K562 (cell line): ENCODE results near the gene CNPY3. TPM values are rescaled to one million over a fixed set of nuclear protein-coding genes. Genes with fewer than 3 reads are reported as not detected.

ENCODE experiments used
- DNMT1 ChIP-seq: fragments of 450-650 bp; IDR thresholded peaks from 2 replicates; pipeline ENCODE4 v1.6.1; 2016; ENCODE audit warnings: antibody characterized with exemption, mild to moderate bottlenecking
- E2F3 ChIP-seq: fragments of 250-450 bp; sonication (Bioruptor Pico); IDR thresholded peaks from 2 replicates; pipeline ENCODE4 v1.4.0; 2020; ENCODE audit warnings: mild to moderate bottlenecking
- MECOM ChIP-seq: fragments of 250-450 bp; sonication (Bioruptor Pico); IDR thresholded peaks from 2 replicates; pipeline ENCODE4 v1.8.0; 2022; ENCODE audit warnings: inconsistent platforms
- NONO ChIP-seq, 2 experiments: fragments of 200-400 bp in 1 of 2; fragments of 450-650 bp in 1 of 2; formaldehyde crosslinking in 1 of 2; IDR thresholded peaks; 2 replicates each; pipeline ENCODE4 v1.6.1; 2017; ENCODE audit warnings: low read depth in 2 of 2, mild to moderate bottlenecking in 2 of 2, moderate library complexity in 2 of 2, low read length in 1 of 2
- PRMT5 ChIP-seq: sonication (generic); formaldehyde crosslinking; IDR thresholded peaks from 2 replicates; pipeline ENCODE4 v1.5.0; 2020; ENCODE audit warnings: missing genetic modification reagents
- RBBP5 ChIP-seq: fragments of 200-600 bp; sonication (generic); IDR thresholded peaks from 2 replicates; pipeline ENCODE4 v1.6.1; 2012; ENCODE audit warnings: borderline replicate concordance, mild to moderate bottlenecking, low read length, control low read depth, inconsistent platforms; ENCODE audit not compliant: insufficient read depth, poor library complexity, severe bottlenecking
- YY1 ChIP-seq, 3 experiments: IDR thresholded peaks; 2 replicates each; pipeline ENCODE4 v1.6.1; 2011; ENCODE audit warnings: low read length in 2 of 3, mild to moderate bottlenecking in 2 of 3, moderate library complexity in 2 of 3, borderline replicate concordance in 1 of 3, control low read depth in 1 of 3, low read depth in 1 of 3; ENCODE audit not compliant: insufficient read depth in 3 of 3, insufficient replicate concordance in 2 of 3, control insufficient read depth in 1 of 3, insufficient read length in 1 of 3; ENCODE audit errors: extremely low read depth in 1 of 3
- ZNF133 ChIP-seq: fragments of 250-450 bp; sonication (Bioruptor Pico); IDR thresholded peaks from 2 replicates; pipeline ENCODE4 v1.4.0; 2020; ENCODE audit warnings: mild to moderate bottlenecking
- ZNF282 ChIP-seq: sonication (generic); formaldehyde crosslinking; IDR thresholded peaks from 2 replicates; pipeline ENCODE4 v1.8.1; 2023; ENCODE audit warnings: missing genetic modification reagents
- ZNF316 ChIP-seq: fragments of 450-650 bp; IDR thresholded peaks from 2 replicates; pipeline ENCODE4 v1.6.1; 2016
- ZNF57 ChIP-seq: fragments of 450-650 bp; formaldehyde crosslinking; IDR thresholded peaks from 2 replicates; pipeline ENCODE4 v1.4.0; 2020; ENCODE audit warnings: mild to moderate bottlenecking, moderate library complexity
- polyA plus RNA-seq, 8 experiments: library from polyadenylated mRNA; depleted of rRNA in 4 of 8; stranded (reverse) in 5 of 8; unstranded in 3 of 8; fragments of >200 nt; fragmentation: Nextera tagmentation in 2 of 8; fragmentation: Illumina TruSeq in 1 of 8; extraction: Ambion mirVana in 2 of 8; extraction: Trizol in 1 of 8; gene quantifications; 2 replicates each; pipeline versions ENCODE4 v1.2.1 to v1.2.3, GENCODE V29; 2011 to 2014; ENCODE audit warnings: inconsistent platforms in 1 of 8, missing spikeins in 1 of 8
- total RNA-seq, 7 experiments: library from RNA; depleted of rRNA in 6 of 7; stranded (reverse); fragments of >200 nt in 6 of 7; fragmentation: Illumina TruSeq in 2 of 7; extraction: Trizol in 2 of 7; gene quantifications; 2 replicates each; pipeline versions ENCODE4 v1.2.1 to v1.2.3, GENCODE V29; 2011 to 2021; ENCODE audit warnings: low replicate concordance in 1 of 7
- TF ChIP-seq, protein P1 (sequence below): fragments of 250-450 bp; sonication (Bioruptor Pico); IDR thresholded peaks from 2 replicates; pipeline ENCODE4 v1.5.0; 2021
- TF ChIP-seq, protein P2 (sequence below): fragments of 450-650 bp; formaldehyde crosslinking; IDR thresholded peaks from 2 replicates; pipeline ENCODE4 v1.4.0; 2020; ENCODE audit warnings: mild to moderate bottlenecking, moderate library complexity
- TF ChIP-seq, protein P3 (sequence below): fragments of 450-650 bp; formaldehyde crosslinking; IDR thresholded peaks from 2 replicates; pipeline ENCODE4 v1.4.0; 2020; ENCODE audit warnings: mild to moderate bottlenecking, moderate library complexity
- TF ChIP-seq, protein P4 (sequence below): sonication (generic); formaldehyde crosslinking; IDR thresholded peaks from 2 replicates; pipeline ENCODE4 v1.9.0; 2022; ENCODE audit warnings: mild to moderate bottlenecking, missing genetic modification reagents
- TF ChIP-seq, protein P5 (sequence below): fragments of 250-450 bp; sonication (Bioruptor Pico); IDR thresholded peaks from 2 replicates; pipeline ENCODE4 v1.9.0; 2021; ENCODE audit warnings: mild to moderate bottlenecking, inconsistent platforms
- TF ChIP-seq, protein P6 (sequence below): sonication (generic); formaldehyde crosslinking; IDR thresholded peaks from 2 replicates; pipeline ENCODE4 v1.8.0; 2022; ENCODE audit warnings: missing genetic modification reagents, mild to moderate bottlenecking, moderate library complexity, borderline replicate concordance
- TF ChIP-seq, protein P7 (sequence below): sonication (generic); formaldehyde crosslinking; IDR thresholded peaks from 2 replicates; pipeline ENCODE4 v1.9.0; 2022; ENCODE audit warnings: mild to moderate bottlenecking, missing genetic modification reagents

The CNPY3 gene
- total and polyA plus RNA-seq, 9 of the 15 experiments (the other 6 are each of a cell fraction or from before 2014, with no cell fraction given), result 2.4 to 37.4 (median 21.2) TPM

DNA sequence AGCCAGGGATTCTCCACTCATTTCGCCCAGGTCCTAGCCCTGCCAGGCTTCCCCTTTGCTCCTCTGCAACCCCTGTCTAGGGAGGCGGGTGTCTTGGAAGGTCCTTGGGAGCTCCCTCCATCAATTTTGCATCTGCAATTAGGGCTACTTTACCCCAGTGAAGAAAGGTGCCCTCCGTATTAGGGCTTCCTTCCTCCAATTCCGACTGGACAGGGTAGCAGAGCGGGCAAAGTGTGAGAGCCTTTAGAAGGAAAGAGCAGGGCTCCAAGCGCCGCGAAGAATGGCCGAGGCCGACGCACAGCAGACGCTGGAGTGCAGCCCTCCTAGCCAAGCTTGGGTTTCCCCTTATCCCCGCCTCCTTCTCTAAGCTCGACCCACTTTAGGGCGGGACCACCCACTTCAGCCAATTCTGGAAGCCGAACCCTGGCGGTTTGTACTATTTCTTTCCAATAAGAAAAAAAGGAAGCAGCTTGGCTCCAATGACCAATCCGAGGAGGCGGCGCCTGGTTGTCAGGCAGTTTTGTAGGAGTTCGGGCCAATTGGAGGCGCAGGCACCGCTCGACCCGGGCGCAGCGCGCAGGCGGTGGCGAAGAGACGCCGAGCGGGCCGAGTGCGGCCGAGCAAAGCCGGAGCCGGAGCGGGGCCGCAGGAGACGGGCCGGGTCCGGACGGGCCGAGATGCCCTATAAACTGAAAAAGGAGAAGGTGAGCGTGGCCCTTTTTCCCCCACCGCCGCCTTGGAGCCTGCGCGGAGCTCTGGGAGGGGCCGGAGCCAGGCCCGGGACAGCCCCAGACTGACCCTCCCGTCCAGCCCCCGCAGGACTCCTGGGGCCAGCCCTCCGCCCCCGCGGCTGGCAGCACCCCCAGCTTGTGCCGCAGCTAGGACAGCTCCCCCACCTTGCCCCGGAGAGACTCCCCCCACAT lies 55.0 kb downstream of the CNPY3 start, which contains the start of gene PPP2R5D (continued):
- TF ChIP-seq, protein P1, sequence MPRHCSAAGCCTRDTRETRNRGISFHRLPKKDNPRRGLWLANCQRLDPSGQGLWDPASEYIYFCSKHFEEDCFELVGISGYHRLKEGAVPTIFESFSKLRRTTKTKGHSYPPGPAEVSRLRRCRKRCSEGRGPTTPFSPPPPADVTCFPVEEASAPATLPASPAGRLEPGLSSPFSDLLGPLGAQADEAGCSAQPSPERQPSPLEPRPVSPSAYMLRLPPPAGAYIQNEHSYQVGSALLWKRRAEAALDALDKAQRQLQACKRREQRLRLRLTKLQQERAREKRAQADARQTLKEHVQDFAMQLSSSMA, result no peak
- no peak for TF ChIP-seq PRMT5
- TF ChIP-seq, protein P2, sequence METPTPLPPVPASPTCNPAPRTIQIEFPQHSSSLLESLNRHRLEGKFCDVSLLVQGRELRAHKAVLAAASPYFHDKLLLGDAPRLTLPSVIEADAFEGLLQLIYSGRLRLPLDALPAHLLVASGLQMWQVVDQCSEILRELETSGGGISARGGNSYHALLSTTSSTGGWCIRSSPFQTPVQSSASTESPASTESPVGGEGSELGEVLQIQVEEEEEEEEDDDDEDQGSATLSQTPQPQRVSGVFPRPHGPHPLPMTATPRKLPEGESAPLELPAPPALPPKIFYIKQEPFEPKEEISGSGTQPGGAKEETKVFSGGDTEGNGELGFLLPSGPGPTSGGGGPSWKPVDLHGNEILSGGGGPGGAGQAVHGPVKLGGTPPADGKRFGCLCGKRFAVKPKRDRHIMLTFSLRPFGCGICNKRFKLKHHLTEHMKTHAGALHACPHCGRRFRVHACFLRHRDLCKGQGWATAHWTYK, result no peak
- TF ChIP-seq, protein P3, sequence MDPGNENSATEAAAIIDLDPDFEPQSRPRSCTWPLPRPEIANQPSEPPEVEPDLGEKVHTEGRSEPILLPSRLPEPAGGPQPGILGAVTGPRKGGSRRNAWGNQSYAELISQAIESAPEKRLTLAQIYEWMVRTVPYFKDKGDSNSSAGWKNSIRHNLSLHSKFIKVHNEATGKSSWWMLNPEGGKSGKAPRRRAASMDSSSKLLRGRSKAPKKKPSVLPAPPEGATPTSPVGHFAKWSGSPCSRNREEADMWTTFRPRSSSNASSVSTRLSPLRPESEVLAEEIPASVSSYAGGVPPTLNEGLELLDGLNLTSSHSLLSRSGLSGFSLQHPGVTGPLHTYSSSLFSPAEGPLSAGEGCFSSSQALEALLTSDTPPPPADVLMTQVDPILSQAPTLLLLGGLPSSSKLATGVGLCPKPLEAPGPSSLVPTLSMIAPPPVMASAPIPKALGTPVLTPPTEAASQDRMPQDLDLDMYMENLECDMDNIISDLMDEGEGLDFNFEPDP, result no peak
- no peak for TF ChIP-seq ZNF57 (CRISPR knock-in tag)
- no peak for TF ChIP-seq NONO (IDR thresholded peaks at IDR 0.05; ENCODE audit: low read depth in 2 of 2, low read length in 1 of 2)
- TF ChIP-seq, protein P4, sequence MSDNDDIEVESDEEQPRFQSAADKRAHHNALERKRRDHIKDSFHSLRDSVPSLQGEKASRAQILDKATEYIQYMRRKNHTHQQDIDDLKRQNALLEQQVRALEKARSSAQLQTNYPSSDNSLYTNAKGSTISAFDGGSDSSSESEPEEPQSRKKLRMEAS (CRISPR knock-in tag), result no peak
- TF ChIP-seq YY1 (IDR thresholded peaks at IDR 0.05; ENCODE audit: borderline replicate concordance in 1 of 3, control insufficient read depth in 1 of 3, extremely low read depth in 1 of 3, insufficient read depth in 3 of 3, insufficient read length in 1 of 3, insufficient replicate concordance in 2 of 3, low read depth in 1 of 3, low read length in 2 of 3), result peak in 2 of 3 experiments; percentile 63 to 65
- no peak for TF ChIP-seq MECOM (CRISPR knock-in tag)
- TF ChIP-seq, protein P5, sequence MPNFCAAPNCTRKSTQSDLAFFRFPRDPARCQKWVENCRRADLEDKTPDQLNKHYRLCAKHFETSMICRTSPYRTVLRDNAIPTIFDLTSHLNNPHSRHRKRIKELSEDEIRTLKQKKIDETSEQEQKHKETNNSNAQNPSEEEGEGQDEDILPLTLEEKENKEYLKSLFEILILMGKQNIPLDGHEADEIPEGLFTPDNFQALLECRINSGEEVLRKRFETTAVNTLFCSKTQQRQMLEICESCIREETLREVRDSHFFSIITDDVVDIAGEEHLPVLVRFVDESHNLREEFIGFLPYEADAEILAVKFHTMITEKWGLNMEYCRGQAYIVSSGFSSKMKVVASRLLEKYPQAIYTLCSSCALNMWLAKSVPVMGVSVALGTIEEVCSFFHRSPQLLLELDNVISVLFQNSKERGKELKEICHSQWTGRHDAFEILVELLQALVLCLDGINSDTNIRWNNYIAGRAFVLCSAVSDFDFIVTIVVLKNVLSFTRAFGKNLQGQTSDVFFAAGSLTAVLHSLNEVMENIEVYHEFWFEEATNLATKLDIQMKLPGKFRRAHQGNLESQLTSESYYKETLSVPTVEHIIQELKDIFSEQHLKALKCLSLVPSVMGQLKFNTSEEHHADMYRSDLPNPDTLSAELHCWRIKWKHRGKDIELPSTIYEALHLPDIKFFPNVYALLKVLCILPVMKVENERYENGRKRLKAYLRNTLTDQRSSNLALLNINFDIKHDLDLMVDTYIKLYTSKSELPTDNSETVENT, result no peak
- TF ChIP-seq, protein P6, sequence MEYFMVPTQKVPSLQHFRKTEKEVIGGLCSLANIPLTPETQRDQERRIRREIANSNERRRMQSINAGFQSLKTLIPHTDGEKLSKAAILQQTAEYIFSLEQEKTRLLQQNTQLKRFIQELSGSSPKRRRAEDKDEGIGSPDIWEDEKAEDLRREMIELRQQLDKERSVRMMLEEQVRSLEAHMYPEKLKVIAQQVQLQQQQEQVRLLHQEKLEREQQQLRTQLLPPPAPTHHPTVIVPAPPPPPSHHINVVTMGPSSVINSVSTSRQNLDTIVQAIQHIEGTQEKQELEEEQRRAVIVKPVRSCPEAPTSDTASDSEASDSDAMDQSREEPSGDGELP (CRISPR knock-in tag), result peak; percentile 45
- TF ChIP-seq ZNF133 (CRISPR knock-in tag), result no peak
- TF ChIP-seq, protein P7, sequence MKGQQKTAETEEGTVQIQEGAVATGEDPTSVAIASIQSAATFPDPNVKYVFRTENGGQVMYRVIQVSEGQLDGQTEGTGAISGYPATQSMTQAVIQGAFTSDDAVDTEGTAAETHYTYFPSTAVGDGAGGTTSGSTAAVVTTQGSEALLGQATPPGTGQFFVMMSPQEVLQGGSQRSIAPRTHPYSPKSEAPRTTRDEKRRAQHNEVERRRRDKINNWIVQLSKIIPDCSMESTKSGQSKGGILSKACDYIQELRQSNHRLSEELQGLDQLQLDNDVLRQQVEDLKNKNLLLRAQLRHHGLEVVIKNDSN (CRISPR knock-in tag), result no peak
- no peak for TF ChIP-seq ZNF316
- no peak for TF ChIP-seq ZNF282 (CRISPR knock-in tag)
- TF ChIP-seq DNMT1, result no peak
- TF ChIP-seq E2F3, result no peak
- TF ChIP-seq RBBP5, result peak; percentile 81
